Peyer's patch (tissue), 4 donors: ENCODE measurements around the gene USH1C.

Experiments used
- POLR2A ChIP-seq, 2 donors: fragments of 450-650 bp; IDR thresholded peaks; one replicate each; pipeline ENCODE4 v1.5.1; 2017; ENCODE audit warnings: antibody characterized with exemption in 2 of 2, mild to moderate bottlenecking in 2 of 2, moderate library complexity in 2 of 2
- TF ChIP-seq, protein P1 (sequence below), 6 experiments: fragments of 450-650 bp in 4 of 6; fragments of 200-600 bp in 2 of 6; sonication (generic) in 1 of 6; IDR thresholded peaks; one replicate each; pipeline ENCODE4 v1.5.1; 2017 to 2019; ENCODE audit warnings: antibody characterized with exemption in 6 of 6, mild to moderate bottlenecking in 3 of 6, moderate library complexity in 1 of 6

GRCh38 chr11:17580271-17580670 is 36.1 kb upstream of the USH1C start:
- TF ChIP-seq POLR2A (IDR thresholded peaks at IDR 0.05) = no peak
- TF ChIP-seq, protein P1, sequence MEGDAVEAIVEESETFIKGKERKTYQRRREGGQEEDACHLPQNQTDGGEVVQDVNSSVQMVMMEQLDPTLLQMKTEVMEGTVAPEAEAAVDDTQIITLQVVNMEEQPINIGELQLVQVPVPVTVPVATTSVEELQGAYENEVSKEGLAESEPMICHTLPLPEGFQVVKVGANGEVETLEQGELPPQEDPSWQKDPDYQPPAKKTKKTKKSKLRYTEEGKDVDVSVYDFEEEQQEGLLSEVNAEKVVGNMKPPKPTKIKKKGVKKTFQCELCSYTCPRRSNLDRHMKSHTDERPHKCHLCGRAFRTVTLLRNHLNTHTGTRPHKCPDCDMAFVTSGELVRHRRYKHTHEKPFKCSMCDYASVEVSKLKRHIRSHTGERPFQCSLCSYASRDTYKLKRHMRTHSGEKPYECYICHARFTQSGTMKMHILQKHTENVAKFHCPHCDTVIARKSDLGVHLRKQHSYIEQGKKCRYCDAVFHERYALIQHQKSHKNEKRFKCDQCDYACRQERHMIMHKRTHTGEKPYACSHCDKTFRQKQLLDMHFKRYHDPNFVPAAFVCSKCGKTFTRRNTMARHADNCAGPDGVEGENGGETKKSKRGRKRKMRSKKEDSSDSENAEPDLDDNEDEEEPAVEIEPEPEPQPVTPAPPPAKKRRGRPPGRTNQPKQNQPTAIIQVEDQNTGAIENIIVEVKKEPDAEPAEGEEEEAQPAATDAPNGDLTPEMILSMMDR (IDR thresholded peaks at IDR 0.05) = no peak
